HFFc6 (cell line): Measurements from ENCODE around the gene CARD19. TPM values are rescaled to one million over a fixed set of nuclear protein-coding genes. Genes with fewer than 3 reads are reported as not detected.

Source experiments
- DNase-seq: peaks from one replicate; pipeline ENCODE4 v3.0.0-alpha.2; 2018
- H3K27ac Mint-ChIP-seq: 2 replicates; pipeline ENCODE4 v1.8.0; 2020; ENCODE audit warnings: mild to moderate bottlenecking, mixed read lengths
- H3K27me3 Mint-ChIP-seq: 2 replicates; pipeline ENCODE4 v1.8.0; 2021; ENCODE audit warnings: mild to moderate bottlenecking, moderate library complexity, mixed read lengths; ENCODE audit not compliant: insufficient read depth
- H3K36me3 Mint-ChIP-seq: 2 replicates; pipeline ENCODE4 v1.8.0; 2021; ENCODE audit warnings: low read depth, mixed read lengths
- H3K4me1 Mint-ChIP-seq: 2 replicates; pipeline ENCODE4 v1.8.0; 2020; ENCODE audit warnings: low read depth, mixed read lengths
- H3K4me3 Mint-ChIP-seq: 2 replicates; pipeline ENCODE4 v1.8.0; 2020; ENCODE audit warnings: mild to moderate bottlenecking, moderate library complexity, mixed read lengths
- H3K9me3 Mint-ChIP-seq: 2 replicates; pipeline ENCODE4 v1.8.0; 2020; ENCODE audit warnings: mild to moderate bottlenecking, mixed read lengths
- CTCF ChIP-seq: fragments of 200-600 bp; sonication (generic); IDR thresholded peaks from 2 replicates; pipeline ENCODE4 v1.5.0; 2021; ENCODE audit warnings: antibody characterized with exemption, mild to moderate bottlenecking
- total RNA-seq, 6 experiments: library from RNA; stranded (reverse); fragmentation: NEBNext Ultra II Directional; extraction: Animal tissue kit (Norgen Biotek cat#: 25700); gene quantifications; 2 replicates in 1 of 6; 3 replicates in 5 of 6; pipeline ENCODE4 v1.2.3, GENCODE V29; 2021

Gene CARD19
- total RNA-seq, 6 experiments from 2014 or later = 35.3 to 40.6 (median 37.9) TPM

- Mint-ChIP-seq H3K9me3 (peaks cover 5% of the 10 kb centered on the region), H3K4me3 (no peak overlapping the region), H3K27ac (no peak overlapping the region), H3K27me3 (no peaks in the 10 kb centered on the region; the same call in 1 of the 2 replicates), H3K4me1 (peaks cover 9% of the 10 kb centered on the region), H3K36me3 (peaks cover 29% of the 10 kb centered on the region)
- no peak for TF ChIP-seq CTCF
- DNase-seq = no peak
These were observed 9.6 kb downstream of the CARD19 start for GRCh38 chr9:93105620-93106019.

GRCh38 chr9:93107151-93107824, 11.3 kb downstream of the CARD19 start:
- DNase-seq = no peak

GRCh38 chr9:93107825-93108161, 11.8 kb downstream of the CARD19 start:
- peaks cover 30% of the 10 kb centered on the region for H3K36me3 Mint-ChIP-seq
- H3K4me3 Mint-ChIP-seq = no peak overlapping the region
- no peak for TF ChIP-seq CTCF
- peaks cover 6% of the 10 kb centered on the region; the same call in 1 of the 2 replicates for H3K4me1 Mint-ChIP-seq
- H3K27ac Mint-ChIP-seq = no peak overlapping the region
- H3K9me3 Mint-ChIP-seq = peaks cover 5% of the 10 kb centered on the region; the same call in 1 of the 2 replicates
- H3K27me3 Mint-ChIP-seq = no peaks in the 10 kb centered on the region; the same call in 1 of the 2 replicates
- DNase-seq = no peak

More at GRCh38 chr9:93107151-93107824, 11.3 kb downstream of the CARD19 start:
- no peak overlapping the region for H3K4me3 Mint-ChIP-seq
- no peak overlapping the region for H3K27ac Mint-ChIP-seq
- H3K27me3 Mint-ChIP-seq = no peaks in the 10 kb centered on the region; the same call in 1 of the 2 replicates
- H3K4me1 Mint-ChIP-seq = peaks cover 6% of the 10 kb centered on the region; the same call in 1 of the 2 replicates
- TF ChIP-seq CTCF = no peak
- peaks cover 5% of the 10 kb centered on the region for H3K9me3 Mint-ChIP-seq
- peaks cover 30% of the 10 kb centered on the region for H3K36me3 Mint-ChIP-seq

- TF ChIP-seq CTCF = no peak
- Mint-ChIP-seq H3K27ac (no peak overlapping the region), H3K9me3 (peaks cover 5% of the 10 kb centered on the region; the same call in 1 of the 2 replicates), H3K4me1 (peaks cover 6% of the 10 kb centered on the region; the same call in 1 of the 2 replicates), H3K27me3 (no peaks in the 10 kb centered on the region; the same call in 1 of the 2 replicates), H3K4me3 (no peak overlapping the region), H3K36me3 (peaks cover 24% of the 10 kb centered on the region)
- DNase-seq = no peak
These were observed 12.4 kb downstream of the CARD19 start for GRCh38 chr9:93108291-93109041.

GRCh38 chr9:93110311-93110855, 14.4 kb downstream of the CARD19 start:
- no peak for DNase-seq
- no peak overlapping the region for H3K27ac Mint-ChIP-seq
- H3K9me3 Mint-ChIP-seq = no peaks in the 10 kb centered on the region
- peaks cover 6% of the 10 kb centered on the region; the same call in 1 of the 2 replicates for H3K4me1 Mint-ChIP-seq
- H3K4me3 Mint-ChIP-seq = no peak overlapping the region
- TF ChIP-seq CTCF = no peak
- no peaks in the 10 kb centered on the region; the same call in 1 of the 2 replicates for H3K27me3 Mint-ChIP-seq
- H3K36me3 Mint-ChIP-seq = peaks cover 8% of the 10 kb centered on the region; the same call in 1 of the 2 replicates
